ENCODE results near the gene FGF14. TPM values are rescaled to one million over a fixed set of nuclear protein-coding genes. Genes with fewer than 3 reads are reported as not detected.

FGF14 gene
- total and polyA plus RNA-seq, 8 donors, result 0.42 to 2.4 (median 1.1) TPM

GRCh38 chr13:102244607-102245227 is 157.1 kb downstream of the FGF14 start:
- no peak for DNase-seq
- ATAC-seq, result no peak
- Histone ChIP-seq H3K4me1 (no peaks in the 10 kb centered on the region), H3K27me3 (no peaks in the 10 kb centered on the region), H3K36me3 (no peaks in the 10 kb centered on the region), H3K27ac (no peak overlapping the region), H3K4me3 (no peak overlapping the region), H3K9me3 (no peaks in the 10 kb centered on the region)
- no peak for TF ChIP-seq CTCF (IDR thresholded peaks at IDR 0.05)
- intact Hi-C loops (cut with DNase I), result no loop called here
- no peak for FAIRE-seq
- 41 to 49% methylated on average over 3 of the region's 3 CpGs for WGBS, 2 donors

GRCh38 chr13:102240110-102240509 is 161.7 kb downstream of the FGF14 start:
- Histone ChIP-seq H3K4me1 (no peaks in the 10 kb centered on the region), H3K36me3 (no peaks in the 10 kb centered on the region), H3K9me3 (no peaks in the 10 kb centered on the region), H3K4me3 (no peak overlapping the region), H3K27ac (no peak overlapping the region), H3K27me3 (no peaks in the 10 kb centered on the region)
- DNase-seq, result no peak
- no peak for TF ChIP-seq CTCF (IDR thresholded peaks at IDR 0.05)
- intact Hi-C loops (cut with DNase I), result no loop called here
- no peak for ATAC-seq
- FAIRE-seq, result no peak
- WGBS, 2 donors, result 55 to 70% methylated on average over 3 of the region's 3 CpGs

- no peaks in the 10 kb centered on the region for H3K4me1 ChIP-seq
- 55 to 65% methylated on average over 6 of the region's 6 CpGs for WGBS, 2 donors
- no peak overlapping the region for H3K27ac ChIP-seq
- ATAC-seq (no peak), DNase-seq (no peak), FAIRE-seq (no peak)
- intact Hi-C loops (cut with DNase I), result no loop called here
- H3K9me3 ChIP-seq, result no peaks in the 10 kb centered on the region
- TF ChIP-seq CTCF (IDR thresholded peaks at IDR 0.05), result no peak
- no peaks in the 10 kb centered on the region for H3K36me3 ChIP-seq
- H3K4me3 ChIP-seq, result no peak overlapping the region
- no peaks in the 10 kb centered on the region for H3K27me3 ChIP-seq
Observed at GRCh38 chr13:102237230-102237629, 164.6 kb downstream of the FGF14 start.

GRCh38 chr13:102236830-102237229 is 165.0 kb downstream of the FGF14 start:
- 56 to 59% methylated on average over 8 of the region's 8 CpGs for WGBS, 2 donors
- ATAC-seq (no peak), FAIRE-seq (no peak), DNase-seq (peak in 1 of 6 donors; percentile 29)
- no peaks in the 10 kb centered on the region for H3K4me1 ChIP-seq
- H3K9me3 ChIP-seq, result no peaks in the 10 kb centered on the region
- no peak overlapping the region for H3K27ac ChIP-seq
- H3K27me3 ChIP-seq, result no peaks in the 10 kb centered on the region
- H3K4me3 ChIP-seq, result no peak overlapping the region
- TF ChIP-seq CTCF (IDR thresholded peaks at IDR 0.05), result no peak
- no peaks in the 10 kb centered on the region for H3K36me3 ChIP-seq
- intact Hi-C loops (cut with DNase I), result no loop called here

GRCh38 chr13:102236341-102236740 is 165.5 kb downstream of the FGF14 start:
- WGBS, 2 donors, result 36 to 46% methylated on average over 7 of the region's 7 CpGs
- DNase-seq (no peak), ATAC-seq (no peak), FAIRE-seq (no peak)
- TF ChIP-seq CTCF (IDR thresholded peaks at IDR 0.05), result no peak
- Histone ChIP-seq H3K36me3 (no peaks in the 10 kb centered on the region), H3K4me1 (no peaks in the 10 kb centered on the region), H3K4me3 (no peak overlapping the region), H3K27me3 (no peaks in the 10 kb centered on the region), H3K9me3 (no peaks in the 10 kb centered on the region), H3K27ac (no peak overlapping the region)
- intact Hi-C loops (cut with DNase I), result no loop called here
